PC-9 (cell line): ENCODE measurements around the gene RBM5.

Experiments used
- CTCF ChIP-seq: fragments of 200-600 bp; sonication (generic); conservative IDR thresholded peaks from 2 replicates; pipeline ENCODE4 v1.6.1; 2017; ENCODE audit warnings: mixed run types, antibody characterized with exemption, mild to moderate bottlenecking, moderate library complexity
- EZH2 ChIP-seq: fragments of 200-600 bp; sonication (generic); IDR thresholded peaks from 2 replicates; pipeline ENCODE4 v1.8.0; 2017; ENCODE audit warnings: antibody characterized with exemption, low read depth

- TF ChIP-seq CTCF (no peak), EZH2 (no peak)
Observed at GRCh38 chr3:50140990-50141389, 52.3 kb downstream of the RBM5 start.
